HG03066 (cell line): ENCODE results near the gene SAFB.
A peak's percentile ranks its signal among the peaks of the same experiment; 100 is the strongest.

ENCODE experiments used
- ATAC-seq: cut with Tn5 transposase; IDR thresholded peaks from one replicate; pipeline ENCODE4 v1.9.1; 2021; ENCODE audit warnings: low read depth; ENCODE audit not compliant: unreplicated experiment

SAFB gene

GRCh38 chr19:5622465-5623396, at the start of gene SAFB, which contains the start of gene SAFB2:
Gene SAFB, plus strand, starts transcription at chr19:5623083. Its CDS starts 123 bp downstream, at chr19:5623206.
Gene SAFB2, minus strand, starts transcription at chr19:5622776. Its CDS starts 61 bp downstream, at chr19:5622715.
- peak; percentile 77 for ATAC-seq

DNA sequence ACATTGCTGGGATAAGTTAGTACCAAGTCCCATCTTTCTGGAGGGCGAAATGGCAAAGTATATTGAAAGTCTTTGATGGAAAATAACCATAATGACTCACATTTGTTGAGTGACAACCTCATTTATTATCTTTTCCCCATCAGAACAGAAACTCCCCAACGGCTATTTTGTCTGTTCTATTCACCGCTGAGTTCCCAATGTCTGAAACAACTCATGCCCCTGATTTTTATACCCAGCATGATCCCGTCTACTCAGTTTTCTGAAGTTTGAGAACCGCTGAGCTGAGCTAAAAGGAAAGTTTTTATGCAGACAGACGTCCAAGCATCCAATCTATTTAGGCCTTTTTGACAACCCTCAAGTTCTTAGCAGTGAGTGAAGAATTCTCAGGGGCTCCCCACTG, 47.3 kb upstream of the SAFB start:
- no peak for ATAC-seq

DNA sequence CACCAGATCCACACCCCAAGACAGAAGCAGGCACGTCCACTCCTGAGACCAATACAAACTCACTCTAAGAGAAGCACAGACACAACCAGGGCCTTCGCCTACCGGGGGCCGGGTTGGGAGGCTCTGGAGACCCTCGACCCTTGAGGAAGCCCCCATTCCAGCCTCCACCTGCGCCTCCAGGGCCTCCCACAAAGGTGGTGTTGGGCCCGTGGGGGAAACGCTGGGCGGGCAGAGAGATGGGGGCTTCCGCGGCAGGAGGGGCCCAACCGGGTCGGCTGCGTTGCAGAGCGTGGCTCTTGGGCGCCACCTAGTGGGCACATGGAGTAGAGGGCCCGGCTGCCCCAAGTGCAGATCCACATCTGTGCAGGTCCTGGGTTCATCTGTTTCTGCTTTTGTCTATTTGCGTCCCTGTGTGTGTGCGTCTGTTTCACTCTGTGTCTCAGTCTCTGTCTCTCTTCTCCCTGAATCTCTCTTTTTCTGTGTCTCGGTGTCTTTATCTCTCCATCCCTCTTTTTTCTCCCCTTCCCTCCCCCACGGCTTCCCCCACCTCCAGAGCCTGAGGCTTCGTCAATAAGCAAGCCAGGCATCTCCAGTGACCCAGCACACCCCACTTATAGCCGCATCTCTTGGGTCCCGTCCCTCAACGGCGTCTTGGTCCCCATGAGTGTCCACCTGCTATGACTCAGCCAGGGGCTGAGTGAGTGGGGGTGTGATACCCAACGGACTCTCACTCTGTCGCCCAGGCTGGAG, 44.6 kb upstream of the SAFB start:
- no peak for ATAC-seq

DNA sequence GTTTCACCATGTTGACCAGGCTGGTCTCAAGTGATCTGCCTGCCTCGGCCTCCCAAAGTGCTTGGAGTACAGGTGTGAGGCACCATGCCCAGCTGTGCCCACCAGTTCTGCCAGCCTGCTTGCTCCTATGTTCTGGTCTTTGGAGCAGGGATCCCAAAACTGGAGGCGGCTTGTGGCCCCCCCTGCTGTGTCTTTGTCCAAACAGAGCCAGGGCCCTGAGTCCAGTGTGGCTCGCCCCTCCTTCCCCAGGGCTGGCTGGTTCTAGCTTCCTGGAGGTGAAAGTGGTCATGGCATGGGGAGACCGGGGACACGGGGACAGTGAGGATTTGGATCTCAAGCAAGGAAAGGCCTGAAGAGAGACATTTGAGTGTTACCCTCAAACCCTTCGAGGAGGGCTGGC, 43.6 kb upstream of the SAFB start:
- no peak for ATAC-seq

DNA sequence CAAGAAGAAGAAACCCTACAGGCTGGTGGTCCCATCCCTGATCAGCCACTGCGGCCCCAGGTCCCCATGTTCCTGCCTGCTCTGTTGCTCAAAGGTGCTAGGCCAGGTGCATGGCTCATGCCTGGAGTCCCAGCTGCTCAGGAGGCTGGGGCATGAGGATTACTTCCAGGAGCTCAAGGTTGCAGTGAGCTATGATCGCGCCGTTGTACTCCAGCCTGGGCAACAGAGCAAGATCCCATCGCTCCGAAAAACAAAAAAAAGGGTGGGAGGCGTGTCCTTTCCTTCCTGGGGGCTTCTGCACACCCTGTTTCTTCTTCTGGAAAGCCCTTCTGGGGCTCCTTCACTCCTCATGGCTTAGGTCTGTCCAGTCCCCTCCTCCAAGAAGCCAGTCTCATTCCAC, 43.2 kb upstream of the SAFB start:
- no peak for ATAC-seq

DNA sequence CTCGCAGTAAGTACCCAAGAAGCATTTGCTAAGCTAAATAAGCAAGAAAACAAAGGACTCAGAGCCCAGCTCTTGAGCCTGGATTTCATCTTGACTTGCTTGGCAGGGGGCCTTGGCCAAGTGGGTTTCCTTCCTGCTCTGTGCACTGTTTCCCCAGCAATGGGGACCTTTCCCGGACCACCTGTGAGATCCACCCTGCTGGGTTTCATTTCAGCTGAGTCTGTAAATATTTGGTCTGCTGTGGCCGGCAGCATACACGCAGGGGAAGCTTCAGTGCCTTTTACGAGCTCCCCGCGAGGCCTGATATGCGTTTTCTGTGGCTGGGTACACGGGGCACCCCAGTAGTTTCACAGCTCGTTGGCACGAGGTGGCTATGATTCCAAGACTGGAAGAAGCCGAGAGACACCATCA, 42.7 kb upstream of the SAFB start:
- ATAC-seq = no peak

DNA sequence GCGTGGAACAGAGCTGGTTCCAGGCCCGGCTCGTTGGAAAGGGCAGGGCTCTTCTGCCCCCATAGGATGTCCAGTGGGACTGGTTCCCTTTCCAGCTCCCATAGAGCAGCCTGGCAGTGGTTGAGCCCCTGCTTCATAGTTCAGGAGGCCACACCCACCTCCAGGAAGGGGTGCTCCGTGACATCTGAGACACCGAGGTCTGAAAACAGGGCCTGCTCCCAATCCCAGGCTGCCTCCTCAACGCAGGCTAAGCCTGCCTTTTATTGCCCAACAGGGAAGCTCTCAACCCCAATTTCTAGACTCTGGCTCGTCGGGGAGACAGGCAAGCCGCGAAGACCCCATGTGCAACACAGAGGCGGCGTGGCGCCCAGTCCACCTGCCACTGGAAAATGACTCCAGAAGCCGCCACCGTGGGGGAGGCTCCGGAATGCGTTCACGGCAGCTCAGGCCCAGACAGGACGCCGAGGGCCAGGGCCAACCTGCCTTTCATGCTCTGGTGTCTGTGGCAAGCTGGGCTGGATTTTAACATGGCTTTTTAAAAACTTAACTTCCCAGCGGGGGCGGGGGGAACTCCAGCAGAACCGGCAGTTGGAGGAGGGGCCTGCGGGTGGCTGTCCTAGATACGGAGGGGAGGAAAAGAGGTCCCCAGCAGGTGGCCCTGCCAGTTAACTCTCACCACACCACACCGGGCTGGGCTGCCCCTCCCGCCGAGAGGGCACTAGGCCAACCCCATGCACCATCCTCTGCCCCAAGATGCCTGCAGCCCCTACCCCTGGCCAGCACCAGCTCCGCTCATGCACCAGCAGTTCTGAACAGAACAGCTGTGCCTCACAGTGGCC, 37.2 kb upstream of the SAFB start:
- ATAC-seq = no peak

DNA sequence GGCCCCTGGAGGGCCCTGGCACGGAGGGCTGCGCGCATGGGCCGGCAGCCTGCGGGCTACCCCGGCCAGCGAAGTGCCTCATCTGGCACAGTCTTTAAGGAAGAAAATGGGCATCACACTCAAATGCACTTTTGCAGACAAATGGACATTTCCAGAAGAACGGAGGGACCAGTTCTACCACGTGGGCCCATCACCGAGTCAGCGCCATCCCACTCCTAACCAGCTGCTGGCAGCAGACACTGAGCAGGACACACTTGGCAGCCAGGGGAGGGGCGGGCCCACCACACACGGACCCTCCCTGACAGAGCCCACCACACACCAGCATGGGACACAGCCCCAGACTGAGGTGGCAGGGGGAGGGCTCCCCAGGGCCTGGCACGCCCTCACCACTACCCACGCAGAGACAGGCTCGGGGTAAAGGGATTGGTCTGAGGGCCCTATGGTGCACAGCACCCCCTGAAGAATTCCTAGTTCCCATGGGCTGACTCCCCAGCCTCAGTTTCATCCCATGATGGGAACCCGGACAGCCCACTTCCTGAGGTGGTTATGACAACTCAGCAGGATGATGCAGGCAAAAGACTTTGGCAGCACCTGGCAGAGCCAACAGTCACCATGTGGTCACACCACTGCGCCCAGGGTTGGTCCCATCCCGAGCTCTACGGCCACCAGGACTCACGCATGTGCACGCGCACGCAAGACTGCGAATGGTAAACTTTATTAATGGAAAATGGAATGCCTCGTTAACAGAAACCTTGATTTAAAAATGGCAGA, 36.4 kb upstream of the SAFB start:
- ATAC-seq = no peak

GRCh38 chr19:5587071-5587455, 35.8 kb upstream of the SAFB start:
- ATAC-seq = no peak

DNA sequence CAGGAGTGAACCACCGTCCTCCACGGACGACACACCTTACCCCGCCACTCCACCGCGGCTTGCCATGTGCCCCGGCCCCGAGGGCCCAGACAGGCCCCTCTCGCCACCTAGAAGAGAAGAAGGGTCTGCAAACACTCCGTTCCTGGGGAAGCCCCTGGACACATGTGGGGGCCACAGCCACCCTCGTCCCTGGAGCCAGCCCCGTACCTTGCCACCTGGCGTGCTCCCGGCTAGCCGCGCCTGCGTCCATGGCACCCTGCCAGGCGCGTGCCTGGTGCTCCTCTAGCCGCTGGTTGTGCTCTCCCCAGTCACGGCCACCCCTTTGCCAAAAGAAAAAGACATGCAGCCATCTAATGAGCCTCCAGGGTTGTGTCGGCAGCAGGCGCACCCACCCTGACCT, 35.2 kb upstream of the SAFB start:
- ATAC-seq = no peak

GRCh38 chr19:5588441-5588840, 34.4 kb upstream of the SAFB start:
- ATAC-seq = no peak

GRCh38 chr19:5588906-5589676, 33.8 kb upstream of the SAFB start:
- no peak for ATAC-seq

- ATAC-seq = no peak
Observed at GRCh38 chr19:5590151-5590864, 32.6 kb upstream of the SAFB start.

- no peak for ATAC-seq
Observed at GRCh38 chr19:5590865-5591154, 32.1 kb upstream of the SAFB start.

GRCh38 chr19:5591476-5591875, 31.4 kb upstream of the SAFB start:
- no peak for ATAC-seq

- no peak for ATAC-seq
Observed at GRCh38 chr19:5592531-5593342, 30.1 kb upstream of the SAFB start.

DNA sequence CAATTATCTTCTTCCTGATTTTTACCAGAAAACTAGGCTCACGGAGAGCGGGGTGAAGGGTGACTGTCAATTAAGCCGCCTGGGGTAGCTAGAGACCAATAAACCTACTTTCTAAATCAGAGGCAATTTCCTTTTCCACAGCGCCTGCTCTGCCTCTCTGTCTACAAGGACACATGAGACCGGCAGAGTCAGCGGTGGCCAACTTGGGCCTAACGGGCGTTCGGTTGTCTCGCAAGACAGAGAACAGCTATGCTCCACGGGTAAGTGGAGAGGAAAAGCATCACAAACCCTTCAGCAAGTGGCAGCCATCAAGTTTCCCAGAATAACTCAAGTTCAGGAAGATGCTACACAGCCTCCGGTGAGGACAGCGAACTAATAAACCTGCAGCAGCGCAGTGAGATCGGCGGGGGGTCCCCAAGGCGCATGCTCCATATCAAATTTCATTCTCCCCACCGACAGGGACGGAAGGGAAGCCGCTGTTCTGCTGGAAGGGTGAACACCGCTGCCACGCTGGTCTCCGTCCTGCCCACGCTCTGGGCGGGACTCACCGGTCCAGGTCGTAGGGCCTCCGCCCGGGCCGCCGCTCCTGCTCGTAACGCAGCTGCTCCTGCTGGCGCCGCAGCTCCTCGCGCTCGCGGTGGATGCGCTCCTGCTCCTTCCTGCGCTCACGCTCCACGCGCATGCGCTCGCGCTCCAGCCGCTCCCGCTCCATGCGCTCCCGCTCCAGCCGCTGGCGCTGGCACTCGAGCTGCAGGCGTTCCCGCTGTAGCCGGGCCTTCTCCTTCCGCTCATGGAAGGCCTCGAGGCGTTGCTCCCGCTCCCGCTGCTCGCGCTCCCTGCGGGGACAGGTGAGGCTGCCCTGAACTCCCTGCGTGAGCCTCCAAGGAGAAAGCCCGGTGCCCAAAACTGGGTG, 29.3 kb upstream of the SAFB start:
- no peak for ATAC-seq
